Stimulated activated naive CD4-positive, alpha-beta T cell treated with Interleukin-2 at 50 U/mL for 16 hours (primary cell): ENCODE measurements around the gene ANKAR.
A peak's percentile ranks its signal among the peaks of the same experiment; 100 is the strongest.
"Not testable (repeated sequence)": the region's sequence is repeated elsewhere in the genome, so short reads cannot be mapped to it uniquely, and the experiment has no call there.

Source experiments
- DNase-seq: peaks from one replicate; lab custom pipeline; 2025; lab: John Stamatoyannopoulos, UW

The ANKAR gene, protein sequence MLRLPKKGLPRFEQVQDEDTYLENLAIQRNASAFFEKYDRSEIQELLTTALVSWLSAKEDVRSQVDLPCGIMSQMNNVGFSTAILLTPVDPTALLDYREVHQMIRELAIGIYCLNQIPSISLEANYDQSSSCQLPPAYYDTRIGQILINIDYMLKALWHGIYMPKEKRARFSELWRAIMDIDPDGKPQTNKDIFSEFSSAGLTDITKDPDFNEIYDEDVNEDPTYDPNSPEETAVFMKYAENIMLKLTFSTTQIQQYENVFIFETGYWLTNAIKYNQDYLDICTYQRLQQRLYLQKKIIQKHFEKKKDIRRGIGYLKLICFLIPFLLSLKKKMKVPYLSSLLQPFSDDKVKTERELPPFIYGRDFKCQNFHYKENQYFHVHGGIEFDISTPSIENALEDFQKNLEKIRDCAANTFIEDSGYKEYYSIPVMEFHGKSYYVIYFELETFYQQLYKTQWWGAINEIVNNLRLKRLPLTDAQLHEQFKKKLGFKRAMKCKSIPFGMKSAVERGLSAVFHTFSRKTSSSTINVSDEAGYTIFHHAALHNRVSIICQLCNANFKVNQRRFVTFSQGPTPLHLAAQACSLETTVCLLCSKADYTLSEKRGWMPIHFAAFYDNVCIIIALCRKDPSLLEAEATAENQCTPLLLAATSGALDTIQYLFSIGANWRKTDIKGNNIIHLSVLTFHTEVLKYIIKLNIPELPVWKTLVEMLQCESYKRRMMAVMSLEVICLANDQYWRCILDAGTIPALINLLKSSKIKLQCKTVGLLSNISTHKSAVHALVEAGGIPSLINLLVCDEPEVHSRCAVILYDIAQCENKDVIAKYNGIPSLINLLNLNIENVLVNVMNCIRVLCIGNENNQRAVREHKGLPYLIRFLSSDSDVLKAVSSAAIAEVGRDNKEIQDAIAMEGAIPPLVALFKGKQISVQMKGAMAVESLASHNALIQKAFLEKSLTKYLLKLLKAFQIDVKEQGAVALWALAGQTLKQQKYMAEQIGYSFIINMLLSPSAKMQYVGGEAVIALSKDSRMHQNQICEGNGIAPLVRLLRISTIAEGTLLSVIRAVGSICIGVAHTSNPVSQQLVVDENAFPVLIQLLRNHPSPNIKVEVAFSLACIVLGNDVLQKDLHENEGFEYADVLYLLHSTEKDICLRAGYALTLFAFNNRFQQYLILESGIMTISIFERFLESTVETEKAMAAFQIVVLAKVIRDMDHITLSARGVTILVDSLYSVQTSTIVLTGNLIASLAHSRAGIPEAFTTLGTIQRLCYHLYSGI (N-terminal part only)

DNA sequence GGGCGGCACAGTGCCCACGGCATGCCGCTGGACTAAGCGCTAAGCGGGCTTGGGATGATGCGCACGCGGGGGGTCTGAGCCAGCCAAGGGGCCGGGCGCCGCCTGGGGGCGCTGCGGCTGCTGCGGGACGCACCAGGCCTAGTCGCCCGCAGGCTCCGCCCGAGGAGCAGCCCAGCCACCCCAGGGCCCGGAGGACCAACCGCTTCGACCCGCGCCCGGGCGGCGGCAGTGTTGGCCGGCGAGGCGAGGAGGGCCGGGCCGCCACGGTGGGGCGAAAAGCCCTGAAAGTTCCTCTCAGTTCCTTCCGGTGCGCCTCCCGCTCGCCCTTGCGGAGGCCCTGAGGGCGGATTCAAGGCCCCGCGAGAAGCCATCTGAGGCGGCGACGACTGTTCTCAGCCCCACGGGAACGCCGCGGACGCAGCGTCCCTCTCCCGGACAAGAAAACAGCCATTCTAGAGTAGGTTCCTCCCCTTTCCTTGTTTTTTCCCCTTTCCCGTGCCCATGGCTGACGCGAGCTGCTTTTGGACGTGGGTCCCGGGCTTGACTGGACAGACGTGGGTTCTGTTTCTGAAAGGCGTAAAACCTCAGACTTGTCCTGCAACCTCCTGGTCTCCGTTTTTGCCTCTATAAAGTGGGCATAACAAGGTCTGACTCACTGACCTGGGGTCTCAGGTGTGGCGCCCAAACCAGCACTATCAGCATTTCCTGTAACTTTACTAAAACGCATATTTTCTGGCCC is at the start of gene ANKAR:
TSS of gene ANKAR (plus strand) at position 297 of the 739 bp plus-strand sequence. CDS start 1,821 bp downstream, outside the sequence.
- peak; percentile 77 for DNase-seq

DNA sequence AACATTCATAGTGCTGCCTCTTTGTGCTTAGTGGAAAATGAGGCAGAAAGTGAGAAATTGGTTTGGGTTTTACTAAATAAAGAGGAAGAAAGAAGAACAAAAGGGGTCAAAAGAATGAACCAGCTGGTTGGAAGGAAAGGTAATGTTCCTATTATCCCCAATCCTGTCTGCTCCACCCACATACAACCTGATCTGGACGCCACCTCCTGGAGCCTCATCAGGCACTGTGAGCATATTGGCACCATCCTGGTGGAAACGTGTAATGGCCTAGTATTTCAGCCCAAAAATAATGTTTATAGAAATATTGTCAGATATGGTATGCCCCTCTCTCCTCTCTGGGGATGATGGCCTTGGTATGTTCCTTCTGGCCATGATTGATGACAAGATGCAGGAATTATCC is 48.8 kb upstream of the ANKAR start:
- no peak for DNase-seq

DNA sequence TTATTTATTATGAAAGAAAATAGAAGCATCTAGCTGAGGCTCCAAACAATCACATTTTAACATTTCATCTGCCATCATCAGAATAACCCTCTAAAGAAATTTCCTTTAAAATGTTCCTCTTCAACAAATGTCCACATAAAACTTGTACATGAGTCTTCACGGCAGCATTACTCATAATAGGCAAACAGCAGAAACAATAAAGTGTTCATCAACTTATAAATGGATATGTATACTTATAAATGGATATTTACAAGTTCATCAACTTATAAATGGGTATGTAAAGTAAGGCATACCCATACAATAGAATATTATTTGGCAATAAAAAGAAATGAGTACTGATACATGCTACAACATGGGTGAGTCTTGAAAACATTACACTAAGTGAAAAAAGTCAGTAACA is 46.7 kb upstream of the ANKAR start:
- DNase-seq, result no peak

DNA sequence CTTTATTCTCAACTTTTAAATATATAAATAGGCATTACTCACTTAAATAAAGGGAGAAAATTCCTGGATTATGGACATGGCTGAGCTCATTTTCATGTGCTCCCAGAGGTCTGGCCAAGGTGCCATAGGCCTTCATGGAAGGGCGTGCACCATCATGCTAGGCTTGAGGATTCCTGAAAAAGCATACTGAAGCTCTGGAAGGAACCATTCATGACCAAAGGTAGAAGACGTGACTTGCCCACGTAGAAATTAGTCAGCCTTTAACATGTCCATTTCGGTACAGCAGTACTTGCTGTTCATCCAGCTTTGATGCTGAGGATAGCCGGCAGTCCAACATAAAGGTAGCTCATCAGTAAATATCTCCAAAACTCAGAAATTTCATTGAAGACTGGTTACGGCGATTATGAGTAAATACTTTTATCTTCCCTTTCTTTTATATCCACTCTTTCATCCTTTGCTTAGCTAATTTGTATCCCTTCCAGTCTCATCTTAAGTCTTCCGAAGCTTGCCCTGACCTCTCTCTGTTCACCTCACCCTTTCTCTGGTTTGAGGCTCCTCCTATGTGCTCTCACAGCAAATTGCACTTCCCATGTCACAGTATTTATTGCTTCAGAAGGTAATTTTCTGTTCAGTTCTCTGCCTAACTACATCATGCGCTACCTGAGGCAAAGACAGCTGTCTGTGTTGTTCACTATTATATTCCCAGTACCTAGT is 45.5 kb upstream of the ANKAR start:
- no peak for DNase-seq

DNA sequence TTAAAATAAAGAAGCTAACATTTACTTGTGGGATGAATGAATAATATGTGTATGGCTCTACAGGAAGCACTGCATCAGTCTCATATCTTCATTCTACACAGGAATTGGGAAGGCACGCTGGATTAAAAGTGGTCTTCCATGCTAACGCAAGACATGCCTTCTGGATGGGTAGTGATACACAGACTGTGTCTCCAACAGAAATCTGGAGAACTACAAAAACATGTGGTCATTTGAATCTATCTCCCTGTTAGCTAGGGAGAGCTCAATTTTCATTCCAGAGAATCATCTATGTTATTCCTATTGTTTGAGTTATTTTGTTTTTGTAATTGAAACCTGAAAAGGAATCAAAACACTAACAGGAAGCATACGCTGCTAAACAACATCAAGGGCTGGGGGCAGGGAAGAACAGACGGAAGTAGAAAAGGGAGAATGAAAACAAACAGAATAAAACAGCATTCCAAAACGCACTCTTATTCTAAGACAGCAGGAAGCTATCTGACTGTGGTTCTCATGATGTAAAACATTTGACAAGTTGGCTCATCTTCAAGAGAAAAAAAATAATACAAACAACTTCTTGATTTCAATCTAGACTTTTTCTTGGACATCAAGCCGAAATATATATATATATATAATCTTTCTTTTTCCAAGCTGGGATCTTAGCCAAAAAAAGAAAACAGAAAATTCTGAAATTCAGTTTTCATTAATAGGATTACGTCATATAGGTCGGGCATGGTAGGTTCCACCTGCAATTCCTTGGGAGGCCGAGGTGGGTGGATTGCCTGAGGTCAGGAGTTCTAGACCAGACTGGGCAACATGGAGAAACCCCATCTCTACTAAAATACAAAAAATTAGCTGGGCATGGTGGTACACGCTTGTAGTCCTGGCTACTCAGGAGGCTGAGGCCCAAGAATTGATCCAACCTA is 44.7 kb upstream of the ANKAR start:
- no peak for DNase-seq

DNA sequence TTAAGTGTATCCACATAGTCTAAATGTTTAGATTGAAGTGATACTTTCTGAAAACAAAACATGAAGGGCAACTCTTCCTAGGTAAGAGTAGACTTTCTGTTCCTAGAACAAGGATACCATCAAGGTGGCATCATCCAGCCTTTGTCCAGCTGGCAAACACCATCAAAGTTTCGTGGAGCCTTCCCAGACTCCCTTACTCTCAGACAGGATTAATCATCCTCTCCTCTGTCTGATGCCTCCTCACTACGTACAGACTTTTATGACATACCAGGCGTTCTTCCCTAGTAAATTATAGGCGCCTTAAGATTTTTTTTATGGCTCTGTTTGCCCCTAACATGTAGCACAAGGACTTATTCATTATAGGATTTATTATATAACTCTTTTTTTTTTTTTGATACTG is 42.6 kb upstream of the ANKAR start:
- no peak for DNase-seq

DNA sequence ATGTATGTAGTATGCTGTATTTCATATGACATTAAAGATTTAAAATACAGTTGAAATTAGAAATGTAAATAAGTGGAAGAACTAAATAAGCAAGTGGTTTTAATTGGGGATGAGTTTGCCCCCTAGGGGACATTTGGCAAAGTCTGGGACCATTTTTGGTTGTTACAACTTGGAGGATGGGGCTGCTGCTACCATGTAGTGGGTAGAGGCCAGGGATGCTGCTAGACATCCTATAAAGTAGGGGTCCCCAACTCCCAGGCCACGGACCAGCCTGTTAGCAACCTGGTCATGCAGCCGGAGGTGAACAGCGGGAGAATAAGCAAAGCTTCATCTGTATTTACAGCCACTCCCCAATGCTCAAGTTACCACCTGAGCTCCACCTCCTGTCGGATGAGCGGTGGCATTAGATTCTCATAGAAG is 41.1 kb upstream of the ANKAR start:
- no peak for DNase-seq

DNA sequence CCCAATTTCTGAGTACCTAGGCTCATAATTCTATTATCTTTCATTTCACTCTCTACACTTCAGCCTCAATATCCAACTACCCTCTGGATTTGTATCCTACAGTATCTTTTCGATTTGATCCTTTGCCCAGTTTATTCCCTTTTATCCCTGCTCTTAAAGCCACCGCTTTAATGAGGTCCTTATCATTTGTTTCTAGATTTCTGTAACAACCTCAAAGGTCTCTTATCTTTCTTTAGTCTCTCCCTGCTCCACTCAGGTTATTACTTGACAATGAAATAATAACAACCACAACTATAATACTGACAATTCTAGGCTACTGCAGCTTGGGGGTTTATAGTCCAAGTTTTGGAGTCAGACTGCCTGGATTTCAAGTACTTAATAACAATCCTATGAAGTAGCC is 39.1 kb upstream of the ANKAR start:
- DNase-seq, result no peak

DNA sequence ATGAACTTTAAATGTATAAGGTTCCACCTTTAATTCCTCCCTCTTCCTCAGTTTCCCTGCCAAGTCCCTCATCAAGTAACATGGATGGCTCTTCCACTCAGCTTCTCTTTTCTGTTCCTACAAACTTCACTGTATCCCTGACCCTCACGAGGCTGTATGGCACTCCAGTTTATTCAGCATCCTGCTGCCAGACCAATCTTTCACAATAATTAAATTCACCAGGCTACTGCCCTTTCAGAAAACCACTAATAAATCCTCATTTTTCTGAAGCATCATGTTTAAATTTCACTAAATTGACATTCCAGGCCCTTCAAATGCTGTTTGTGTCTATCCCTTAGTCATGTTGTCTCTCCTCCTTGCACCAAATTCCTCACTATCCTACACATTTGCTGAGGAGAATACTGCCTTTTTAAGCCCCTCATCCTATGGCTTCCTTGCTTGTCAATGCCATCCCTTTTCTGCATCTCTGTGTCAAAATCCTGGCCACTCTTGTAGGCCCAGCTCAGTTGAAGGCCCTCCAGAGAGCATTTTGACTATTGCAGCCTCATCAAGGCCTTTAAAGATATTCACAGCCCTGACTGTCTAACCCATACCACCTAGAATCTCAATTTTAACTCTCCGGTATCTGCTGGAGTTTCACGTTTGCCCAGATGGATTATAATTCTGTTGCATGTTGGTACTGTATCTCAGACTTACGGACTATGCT is 36.0 kb upstream of the ANKAR start:
- DNase-seq, result no peak

DNA sequence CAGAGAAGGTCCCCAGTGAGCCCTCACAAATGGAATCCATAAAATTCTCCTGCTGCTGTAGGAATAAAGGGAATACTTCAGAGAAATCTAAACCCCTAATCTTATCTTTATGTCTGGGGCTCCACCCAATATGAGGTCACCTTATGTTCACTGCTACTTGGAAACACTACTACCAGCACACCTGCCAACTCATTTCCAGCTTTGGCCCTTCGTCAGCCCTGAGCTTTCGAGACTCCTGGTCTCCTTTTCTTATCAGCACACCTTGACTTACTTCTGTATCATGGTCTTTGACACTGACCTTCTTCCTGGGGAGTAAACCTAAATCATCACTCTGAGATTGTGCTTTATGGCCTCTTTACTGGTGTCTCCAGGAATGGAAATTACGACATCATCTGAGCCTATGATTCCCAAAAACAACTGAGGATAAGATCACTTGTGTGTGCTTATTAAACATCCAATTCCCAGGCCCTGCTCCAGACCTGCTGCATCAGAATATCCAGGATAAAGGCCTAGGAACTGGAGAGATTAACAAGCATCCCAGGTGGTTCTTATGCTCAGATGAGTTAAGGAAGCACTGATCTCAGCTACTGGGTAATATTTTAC is 35.4 kb upstream of the ANKAR start:
- no peak for DNase-seq

DNA sequence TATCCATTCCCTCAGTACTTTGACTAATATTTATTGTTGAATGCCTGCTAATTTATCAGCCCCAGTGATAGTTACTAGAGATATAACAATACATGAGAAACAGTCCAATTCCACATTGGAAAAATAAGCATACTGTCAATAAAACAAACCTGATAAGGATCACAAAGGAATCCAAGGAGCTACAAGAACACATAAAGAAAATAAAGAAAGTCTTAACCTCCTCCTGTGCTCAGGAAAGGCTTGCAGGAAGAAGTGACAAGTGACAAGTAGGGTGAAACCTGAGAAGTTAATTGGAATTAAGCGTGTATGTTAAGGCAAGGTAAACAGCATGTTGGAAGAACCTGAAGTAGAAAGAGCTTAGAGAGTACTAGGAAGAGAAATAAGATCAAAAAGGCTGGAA is 33.5 kb upstream of the ANKAR start:
- no peak for DNase-seq

DNA sequence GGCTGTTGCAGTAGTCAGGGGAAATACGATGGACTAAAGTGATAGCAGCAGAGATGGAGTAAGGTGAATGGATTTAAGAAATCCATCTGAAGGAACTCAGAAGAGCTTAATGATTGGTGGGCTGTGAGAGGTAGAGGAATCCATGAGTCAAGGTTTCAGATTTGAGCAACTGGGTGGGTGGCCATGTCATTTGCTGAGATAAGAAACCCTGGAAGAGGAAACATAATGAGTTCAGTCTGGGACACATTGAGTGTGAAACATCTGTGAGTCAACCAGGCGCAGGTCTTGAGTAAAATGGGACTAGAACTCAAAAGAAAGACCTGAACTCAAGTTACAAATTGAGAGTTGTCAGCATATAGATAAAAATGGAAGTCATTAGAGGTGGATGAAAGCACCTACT is 32.9 kb upstream of the ANKAR start:
- DNase-seq, result peak; percentile 6

DNA sequence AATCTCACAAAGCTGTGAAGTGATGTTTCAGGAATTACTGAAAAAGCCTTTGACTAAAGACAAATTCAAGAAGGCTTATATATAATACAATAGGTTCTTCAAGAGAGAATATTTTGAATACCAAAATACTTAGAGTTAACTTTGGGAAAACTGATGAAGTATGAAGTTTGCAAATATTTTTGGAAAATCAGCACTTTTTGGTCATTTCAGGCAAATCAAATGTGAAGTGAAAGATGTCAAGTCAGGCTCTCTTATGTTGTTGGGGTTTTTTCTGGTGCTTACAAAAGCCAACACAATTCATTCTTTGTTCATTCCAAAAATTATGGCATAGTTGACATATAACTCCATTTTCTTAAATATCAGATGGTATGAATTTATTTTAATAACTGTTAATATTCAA is 27.9 kb upstream of the ANKAR start:
- no peak for DNase-seq

DNA sequence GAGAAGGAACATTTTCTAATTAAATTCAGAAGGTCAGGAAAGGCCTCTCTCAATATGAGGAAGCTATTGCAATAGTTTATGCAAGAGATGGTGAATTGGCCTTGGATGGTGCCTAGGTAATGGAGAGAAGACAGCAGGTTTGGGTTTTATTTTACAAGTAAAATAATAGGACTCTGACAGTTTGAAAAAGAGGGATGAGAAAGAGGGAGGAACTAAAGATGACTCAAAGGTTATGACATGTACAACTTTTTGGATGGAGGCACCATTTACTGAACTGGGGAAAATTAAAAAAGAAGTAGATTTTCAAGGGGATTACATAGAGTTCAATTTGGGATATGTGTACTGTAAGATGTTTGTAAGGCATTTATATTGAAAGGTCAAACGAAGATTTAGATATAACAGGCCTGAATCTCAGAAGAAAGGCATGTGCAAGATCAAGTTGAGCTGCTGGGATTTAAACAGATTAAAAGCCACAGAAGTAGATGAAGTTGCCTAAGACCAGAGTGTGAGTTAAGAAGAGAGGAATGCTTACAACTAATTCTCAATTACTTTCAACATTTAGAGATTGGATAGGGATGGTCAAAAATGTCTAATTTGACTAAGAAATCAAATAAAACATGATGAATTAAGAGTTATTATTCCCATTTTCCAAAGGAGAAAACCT is 25.5 kb upstream of the ANKAR start:
- DNase-seq, result no peak

DNA sequence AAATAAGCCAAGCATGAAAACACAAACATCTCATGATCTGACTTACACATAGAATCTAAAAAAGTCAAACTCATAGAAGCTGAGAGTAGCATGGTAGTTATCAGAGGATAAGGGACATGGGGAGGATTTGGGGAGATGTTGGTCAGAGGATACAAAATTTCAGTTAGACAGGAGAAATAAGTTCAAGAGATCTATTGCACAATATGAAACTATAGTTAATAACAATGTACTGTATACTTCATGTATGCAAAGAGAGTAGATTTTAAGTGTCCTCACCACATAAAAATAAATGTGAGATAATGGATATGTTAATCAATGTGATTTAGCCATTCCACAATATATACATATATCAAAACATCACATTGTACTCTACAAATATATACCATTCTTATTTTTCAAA is 23.2 kb upstream of the ANKAR start:
- DNase-seq, result no peak

DNA sequence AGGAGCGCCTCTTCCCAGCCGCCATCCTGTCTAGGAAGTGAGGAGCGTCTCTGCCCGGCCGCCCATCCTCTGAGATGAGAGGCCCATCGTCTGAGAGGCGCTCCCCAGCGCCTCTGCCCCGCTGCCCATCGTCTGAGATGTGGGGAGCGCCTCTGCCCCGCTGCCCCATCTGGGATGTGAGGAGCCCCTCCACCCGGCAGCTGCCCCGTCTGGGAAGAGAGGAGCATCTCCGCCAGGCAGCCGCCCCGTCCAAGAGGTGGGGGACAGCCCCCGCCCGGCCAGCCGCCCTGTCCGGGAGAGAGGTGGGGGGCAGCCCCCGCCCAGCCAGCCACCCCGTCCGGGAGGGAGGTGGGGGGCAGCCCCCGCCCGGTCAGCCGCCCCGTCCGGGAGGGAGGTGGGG is 21.0 kb upstream of the ANKAR start:
- not testable (repeated sequence) for DNase-seq

DNA sequence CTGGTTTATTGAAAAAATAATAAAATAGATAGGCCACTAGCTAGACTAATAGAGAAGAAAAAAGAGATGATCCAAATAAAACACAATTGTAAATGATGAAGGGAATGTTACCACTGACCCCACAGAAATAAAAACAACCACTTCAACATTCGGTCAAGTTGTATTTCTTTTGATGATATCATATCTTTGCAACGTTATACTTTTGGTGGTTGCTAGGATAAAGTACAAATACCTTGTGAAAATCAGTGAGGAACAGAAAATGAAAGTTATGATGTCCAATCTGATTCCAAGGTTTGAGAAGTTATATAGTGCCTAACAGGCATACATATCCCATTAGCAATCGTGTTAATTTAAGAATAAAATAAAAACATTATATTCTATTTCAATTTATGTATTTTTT is 19.8 kb upstream of the ANKAR start:
- DNase-seq, result no peak

DNA sequence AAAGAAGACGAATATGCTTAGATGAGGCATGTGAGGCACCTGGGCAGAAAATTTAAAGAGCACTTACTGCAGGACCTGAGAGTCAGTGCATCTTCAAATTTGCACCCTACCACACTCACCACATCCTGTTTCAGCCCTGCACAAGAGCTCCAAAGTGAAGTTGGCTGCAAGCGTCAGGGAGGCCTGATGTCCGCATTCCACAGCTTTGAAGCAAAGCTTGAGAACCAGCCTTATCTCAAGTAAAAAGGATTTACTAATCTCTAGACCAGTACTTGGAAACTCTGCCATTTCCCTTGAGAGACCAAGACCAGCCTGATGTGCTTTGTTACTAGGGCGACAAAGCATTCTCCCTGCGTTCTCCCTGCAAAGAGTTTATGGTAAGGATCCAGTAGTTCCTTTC is 16.6 kb upstream of the ANKAR start:
- DNase-seq, result no peak
